ENCODE results near the gene LPP. TPM values are rescaled to one million over a fixed set of nuclear protein-coding genes. Genes with fewer than 3 reads are reported as not detected.

LPP gene
- total RNA-seq, 1 experiment from 2014 or later = 264 TPM

- H3K27me3 Mint-ChIP-seq (ENCODE audit: unreplicated experiment) = no peaks in the 10 kb centered on the region
- no TSS peak for BruUV-seq (replicated peaks)
- peaks cover 2% of the 10 kb centered on the region for H3K9me3 Mint-ChIP-seq (ENCODE audit: low read depth, unreplicated experiment)
- intact Hi-C loops (cut with micrococcal nuclease; ENCODE audit: unreplicated experiment) = no loop called here
- no peak for TF ChIP-seq CTCF (IDR thresholded peaks at IDR 0.05; ENCODE audit: unreplicated experiment)
- peaks cover 8% of the 10 kb centered on the region for H3K4me1 Mint-ChIP-seq (ENCODE audit: low read depth, unreplicated experiment)
- CTCF ChIA-PET = interaction anchor here (1.1 kb wide), 1 partner anchor 15 kb away, joined by 4 read pairs; no protein-coding TSS in a partner anchor
- H3K27ac Mint-ChIP-seq (ENCODE audit: unreplicated experiment) = no peak overlapping the region
- H3K36me3 Mint-ChIP-seq (ENCODE audit: insufficient read depth, unreplicated experiment) = no peaks in the 10 kb centered on the region
- H3K4me3 Mint-ChIP-seq (ENCODE audit: low read depth, unreplicated experiment) = no peak overlapping the region
- no peak for DNase-seq
Observed at GRCh38 chr3:188401244-188401993, 247.5 kb downstream of the LPP start.

DNA sequence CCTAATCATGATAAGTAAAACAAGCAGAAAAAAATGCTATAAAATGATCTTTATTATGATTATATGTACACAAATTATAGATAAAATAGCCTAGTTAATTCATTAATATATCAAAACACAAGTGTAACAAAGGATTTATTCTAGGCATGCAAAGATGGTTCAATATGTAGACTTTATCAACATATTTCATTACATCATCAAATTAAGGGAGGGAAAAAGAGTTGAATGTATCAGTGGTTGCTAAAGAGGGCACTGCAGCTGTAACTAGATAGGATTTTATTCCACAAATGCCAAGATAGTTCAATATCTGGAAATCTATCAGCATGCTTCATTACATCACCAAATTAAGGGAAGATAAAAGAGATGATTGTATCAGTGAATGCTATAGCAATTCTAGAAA is 248.3 kb downstream of the LPP start:
- CTCF ChIA-PET = no interaction called here
- DNase-seq = no peak
- no peak for TF ChIP-seq CTCF (IDR thresholded peaks at IDR 0.05; ENCODE audit: unreplicated experiment)
- Mint-ChIP-seq H3K36me3 (ENCODE audit: insufficient read depth, unreplicated experiment) (no peaks in the 10 kb centered on the region), H3K27me3 (ENCODE audit: unreplicated experiment) (no peaks in the 10 kb centered on the region), H3K9me3 (ENCODE audit: low read depth, unreplicated experiment) (peaks cover 2% of the 10 kb centered on the region), H3K4me1 (ENCODE audit: low read depth, unreplicated experiment) (peaks cover 8% of the 10 kb centered on the region), H3K4me3 (ENCODE audit: low read depth, unreplicated experiment) (no peak overlapping the region), H3K27ac (ENCODE audit: unreplicated experiment) (no peak overlapping the region)
- intact Hi-C loops (cut with micrococcal nuclease; ENCODE audit: unreplicated experiment) = no loop called here
- BruUV-seq (replicated peaks) = no TSS peak

DNA sequence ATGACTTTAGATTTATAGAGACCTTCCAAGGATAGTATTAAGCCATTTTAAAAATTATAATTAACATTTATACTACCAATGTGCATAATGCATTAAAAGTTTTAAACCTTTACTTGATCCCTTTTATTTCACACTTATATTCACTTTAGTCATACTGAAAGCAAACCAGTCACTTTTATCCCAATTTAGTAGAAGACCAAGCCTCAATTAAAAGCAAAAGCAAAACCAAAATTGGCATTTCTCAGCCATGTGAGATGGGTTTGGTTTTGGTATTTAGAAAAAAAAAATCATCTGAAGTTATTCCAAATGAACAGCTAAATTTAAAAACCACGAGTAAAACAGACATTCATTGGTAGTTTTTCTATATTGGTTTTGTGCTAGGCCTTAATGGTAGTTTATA is 249.4 kb downstream of the LPP start:
- Mint-ChIP-seq H3K36me3 (ENCODE audit: insufficient read depth, unreplicated experiment) (no peaks in the 10 kb centered on the region), H3K9me3 (ENCODE audit: low read depth, unreplicated experiment) (peaks cover 2% of the 10 kb centered on the region), H3K27me3 (ENCODE audit: unreplicated experiment) (no peaks in the 10 kb centered on the region), H3K4me3 (ENCODE audit: low read depth, unreplicated experiment) (no peak overlapping the region), H3K27ac (ENCODE audit: unreplicated experiment) (no peak overlapping the region), H3K4me1 (ENCODE audit: low read depth, unreplicated experiment) (peaks cover 8% of the 10 kb centered on the region)
- no TSS peak for BruUV-seq (replicated peaks)
- CTCF ChIA-PET = no interaction called here
- no peak for DNase-seq
- intact Hi-C loops (cut with micrococcal nuclease; ENCODE audit: unreplicated experiment) = no loop called here
- no peak for TF ChIP-seq CTCF (IDR thresholded peaks at IDR 0.05; ENCODE audit: unreplicated experiment)

DNA sequence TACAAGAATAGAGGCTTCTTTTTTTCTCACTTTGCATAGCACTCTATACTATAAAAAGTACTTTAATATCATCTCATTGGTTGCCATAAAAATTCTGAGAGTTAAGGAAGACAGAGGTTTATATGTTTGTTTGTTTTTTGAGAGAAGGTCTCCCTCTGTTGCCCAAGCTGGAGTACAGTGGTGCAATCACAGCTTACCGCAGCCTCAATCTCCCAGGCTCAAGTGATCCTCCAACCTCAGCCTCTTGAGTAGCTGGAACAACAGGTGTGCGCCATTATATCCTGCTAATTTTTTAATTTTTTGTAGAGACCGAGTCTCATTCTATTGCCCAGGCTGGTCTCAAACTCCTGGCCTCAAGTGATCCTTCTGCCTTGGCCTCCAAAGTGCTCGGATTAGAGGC is 250.2 kb downstream of the LPP start:
- Mint-ChIP-seq H3K27me3 (ENCODE audit: unreplicated experiment) (no peaks in the 10 kb centered on the region), H3K27ac (ENCODE audit: unreplicated experiment) (no peak overlapping the region), H3K36me3 (ENCODE audit: insufficient read depth, unreplicated experiment) (no peaks in the 10 kb centered on the region), H3K9me3 (ENCODE audit: low read depth, unreplicated experiment) (peaks cover 2% of the 10 kb centered on the region), H3K4me3 (ENCODE audit: low read depth, unreplicated experiment) (no peak overlapping the region), H3K4me1 (ENCODE audit: low read depth, unreplicated experiment) (peaks cover 8% of the 10 kb centered on the region)
- no TSS peak for BruUV-seq (replicated peaks)
- intact Hi-C loops (cut with micrococcal nuclease; ENCODE audit: unreplicated experiment) = no loop called here
- no peak for DNase-seq
- TF ChIP-seq CTCF (IDR thresholded peaks at IDR 0.05; ENCODE audit: unreplicated experiment) = no peak
- CTCF ChIA-PET = interaction anchor here (0.6 kb wide), 1 partner anchor 39 kb away, joined by 4 read pairs; no protein-coding TSS in a partner anchor
